GM21529 (cell line): Measurements from ENCODE around the gene NDUFA7.
"Not testable (repeated sequence)": the region's sequence is repeated elsewhere in the genome, so short reads cannot be mapped to it uniquely, and the experiment has no call there.

Experiments used
- ATAC-seq: cut with Tn5 transposase; IDR thresholded peaks from one replicate; pipeline ENCODE4 v1.9.1; 2021; ENCODE audit not compliant: unreplicated experiment

NDUFA7 gene

DNA sequence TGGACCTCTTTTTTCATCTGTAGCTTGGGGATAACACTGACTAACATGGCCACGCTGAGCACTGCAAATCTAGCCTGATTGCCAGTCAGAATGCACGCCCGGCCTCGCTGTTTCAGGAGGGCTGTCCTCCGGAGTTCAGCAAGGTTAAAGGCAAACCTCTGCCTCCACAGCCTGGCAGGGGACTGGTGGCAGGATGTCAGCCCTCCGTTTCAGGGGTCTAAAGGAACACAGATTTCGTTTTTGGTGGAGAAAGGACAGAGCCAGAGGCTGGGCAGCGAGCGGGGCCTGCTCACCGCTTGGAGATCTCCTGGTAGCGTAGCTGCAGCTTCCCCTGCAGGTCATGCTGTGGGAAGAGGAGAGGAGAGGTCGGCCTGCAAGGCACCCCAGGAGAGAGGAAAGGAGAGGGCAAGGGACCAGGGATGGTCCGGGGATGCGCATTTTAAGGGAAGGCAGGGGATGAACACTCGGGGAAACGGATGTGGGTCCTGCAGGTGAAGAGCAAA, 560 bp downstream of the NDUFA7 start:
- peak; percentile 16 for ATAC-seq

DNA sequence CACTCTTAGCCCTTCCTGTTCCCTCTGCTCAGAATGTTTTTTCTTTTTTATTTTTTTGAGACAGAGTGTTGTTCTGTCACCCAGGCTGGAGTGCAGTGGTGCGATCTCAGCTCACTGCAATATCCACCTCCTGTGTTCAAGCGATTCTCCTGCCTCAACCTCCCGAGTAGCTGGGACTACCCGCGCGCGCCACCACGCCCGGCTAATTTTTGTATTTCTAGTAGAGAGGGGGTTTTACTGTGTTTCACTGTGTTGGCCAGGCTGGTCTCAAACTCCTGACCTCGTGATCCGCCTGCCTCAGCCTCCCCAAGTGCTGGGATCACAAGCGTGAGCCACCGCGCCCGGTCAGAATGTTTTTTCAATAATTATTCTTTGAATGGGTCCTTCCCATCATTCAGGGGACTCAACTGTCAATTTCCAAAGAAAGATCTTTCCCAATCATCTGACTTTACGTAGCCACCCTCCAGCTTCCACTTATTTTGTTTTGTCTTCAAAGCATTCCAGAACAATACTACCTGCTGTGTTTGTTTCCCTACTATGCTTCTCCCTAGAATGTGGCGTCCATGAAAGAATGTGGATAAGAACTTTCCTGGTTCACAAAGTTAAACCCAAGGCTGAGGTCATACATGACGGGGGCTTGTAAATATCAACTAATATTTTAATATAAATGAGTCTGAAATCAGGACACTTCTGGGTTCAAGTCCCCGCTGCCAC, 1.2 kb downstream of the NDUFA7 start:
- no peak for ATAC-seq

DNA sequence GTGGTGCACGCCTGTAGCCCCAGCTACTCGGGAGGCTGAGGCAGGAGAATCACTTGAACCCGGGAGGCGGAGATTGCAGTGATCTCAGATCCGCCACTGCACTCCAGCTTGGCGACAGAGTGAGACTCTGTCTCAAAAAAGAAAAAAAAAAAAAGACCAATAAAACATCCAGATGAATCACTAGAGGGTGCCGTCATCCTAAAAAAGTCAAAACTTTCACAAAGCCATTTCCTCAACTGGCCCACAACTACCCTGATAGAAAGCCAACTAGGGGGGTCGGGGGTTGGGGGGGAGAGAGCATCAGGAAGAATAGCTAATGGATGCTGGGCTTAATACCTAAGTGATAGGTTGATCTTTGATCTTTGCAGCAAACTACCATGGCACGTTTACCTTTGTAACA, 2.3 kb downstream of the NDUFA7 start:
- not testable (repeated sequence) for ATAC-seq

DNA sequence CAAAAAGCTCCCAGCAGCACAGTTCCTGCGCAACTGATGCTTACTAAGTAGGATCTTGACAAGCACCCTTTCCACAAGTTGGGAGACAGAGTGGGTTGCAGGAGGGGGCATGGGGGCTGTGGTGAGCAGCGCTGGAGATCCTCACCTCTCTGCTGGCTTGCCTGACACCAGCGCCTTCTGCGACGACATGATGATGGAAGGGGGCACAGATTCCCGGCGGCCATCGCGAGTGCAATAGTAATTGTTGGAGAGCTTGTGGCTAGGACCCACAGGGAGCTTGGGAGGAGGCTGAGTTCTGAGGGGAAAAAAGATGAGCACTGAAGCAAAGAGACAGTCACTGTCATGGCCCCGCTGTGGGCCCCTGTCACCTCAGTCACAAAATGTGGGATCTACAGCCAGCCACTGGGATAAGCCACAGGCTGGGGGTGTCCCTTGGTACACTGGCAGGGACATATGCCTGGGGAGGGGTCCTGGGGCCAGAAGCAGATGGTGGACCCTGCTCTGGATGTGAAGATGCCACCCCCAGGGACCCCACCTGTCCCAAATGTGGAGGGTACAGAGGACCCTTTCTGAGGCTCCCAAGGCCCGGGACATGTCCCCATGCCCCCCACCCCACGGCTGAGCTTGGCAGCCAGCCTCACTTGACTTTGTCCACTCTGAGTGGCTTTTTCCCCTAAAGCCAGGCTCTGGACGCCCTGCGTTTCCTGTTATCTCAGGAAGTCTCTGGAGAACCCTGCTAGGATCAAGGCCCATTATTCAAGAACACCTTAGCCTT, 4.6 kb downstream of the NDUFA7 start:
- no peak for ATAC-seq

DNA sequence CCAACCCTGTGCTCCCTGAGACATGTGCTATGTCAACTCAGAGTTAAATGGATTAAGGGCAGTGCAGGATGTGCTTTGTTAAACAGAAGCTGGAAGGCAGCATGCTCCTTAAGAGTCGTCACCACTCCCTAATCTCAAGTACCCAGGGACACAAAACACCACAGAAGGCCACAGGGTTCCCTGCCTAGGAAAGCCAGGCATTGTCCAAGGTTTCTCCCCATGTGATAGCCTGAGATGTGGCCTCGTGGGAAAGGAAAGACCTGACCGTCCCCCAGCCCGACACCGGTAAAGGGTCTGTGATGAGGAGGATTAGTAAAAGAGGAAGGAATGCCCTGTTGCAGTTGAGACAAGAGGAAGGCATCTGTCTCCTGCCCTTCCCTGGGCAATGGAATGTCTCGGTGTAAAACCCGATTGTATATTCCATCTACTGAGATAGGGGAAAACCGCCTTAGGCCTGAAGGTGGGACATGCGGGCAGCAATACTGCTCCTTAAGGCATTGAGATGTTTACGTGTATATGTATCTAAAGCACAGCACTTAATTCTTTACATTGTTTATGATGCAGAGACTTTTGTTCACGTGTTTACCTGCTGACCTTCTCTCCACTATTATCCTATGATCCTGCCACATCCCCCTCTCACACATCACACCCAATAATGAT, 6.1 kb downstream of the NDUFA7 start:
- ATAC-seq: not testable (repeated sequence)

DNA sequence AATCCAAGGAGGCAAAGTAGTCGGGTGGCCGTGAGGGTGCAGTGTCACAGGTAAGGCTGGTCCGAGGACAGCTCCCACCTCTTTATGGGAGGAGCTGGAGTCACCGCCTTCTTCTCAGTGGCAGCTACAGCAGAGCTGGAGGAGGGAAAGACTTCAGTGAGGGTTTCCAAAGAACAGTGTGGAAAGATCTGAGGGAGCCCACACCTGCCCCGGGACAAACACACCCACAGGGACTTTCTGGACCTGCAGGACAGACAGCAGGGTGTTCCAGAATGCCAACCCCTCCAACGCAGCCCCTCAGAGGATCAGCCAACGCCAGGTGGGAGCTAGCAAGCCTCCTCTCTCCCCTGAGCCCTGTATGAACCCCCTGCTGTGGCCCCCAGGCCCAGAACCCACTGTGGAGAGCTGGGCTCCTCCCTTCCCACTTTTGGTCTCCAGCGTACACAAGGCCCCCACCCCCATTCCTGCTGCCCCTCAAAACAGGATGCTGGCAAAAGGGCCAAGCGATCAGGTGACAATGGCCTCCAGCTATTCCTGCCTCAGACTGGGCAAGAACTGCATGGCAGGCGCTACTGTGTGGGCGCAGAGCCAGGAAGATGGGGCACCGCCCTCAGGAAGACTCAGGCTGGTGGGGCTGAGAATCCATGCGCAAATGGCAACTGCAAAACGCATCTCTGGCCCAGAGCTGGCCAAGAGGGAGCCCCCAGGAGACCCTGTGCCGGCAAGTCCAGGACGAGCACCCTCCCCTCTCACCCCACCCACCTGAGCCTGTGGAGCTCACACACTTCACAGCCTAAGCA, 9.5 kb downstream of the NDUFA7 start:
- no peak for ATAC-seq

DNA sequence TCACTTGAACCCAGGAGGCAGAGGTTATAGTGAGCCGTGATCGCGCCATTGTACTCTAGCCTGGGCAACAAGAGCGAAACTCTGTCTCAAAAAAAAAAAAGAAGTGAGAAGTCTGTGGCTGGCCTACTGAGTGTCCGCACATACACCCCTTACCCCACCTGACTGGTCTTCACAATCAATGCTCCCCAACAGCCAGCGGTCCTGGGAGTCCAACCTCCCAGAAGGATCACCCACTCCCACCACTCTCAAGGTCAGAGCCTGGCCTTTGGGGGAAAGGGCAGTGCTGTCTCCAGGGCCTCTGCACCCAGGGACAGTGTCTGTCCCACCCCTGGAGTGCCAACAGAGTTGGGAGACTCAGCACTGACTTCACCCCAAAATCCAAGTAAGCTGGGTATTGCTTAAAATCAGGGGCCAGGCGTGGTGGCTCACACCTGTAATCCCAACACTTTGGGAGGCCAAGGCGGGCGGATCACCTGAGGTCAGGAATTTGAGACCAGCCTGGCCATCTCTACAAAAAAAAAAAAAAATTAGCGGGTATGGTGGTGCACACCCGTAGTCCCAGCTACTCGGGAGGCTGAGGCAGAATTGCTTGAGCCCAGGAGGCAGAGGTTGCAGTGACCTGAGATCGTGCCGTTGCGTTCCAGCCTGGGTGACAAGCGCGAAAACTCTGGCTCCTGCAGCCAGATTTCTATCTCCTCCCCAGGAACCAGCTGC, 10.7 kb downstream of the NDUFA7 start:
- no peak for ATAC-seq

DNA sequence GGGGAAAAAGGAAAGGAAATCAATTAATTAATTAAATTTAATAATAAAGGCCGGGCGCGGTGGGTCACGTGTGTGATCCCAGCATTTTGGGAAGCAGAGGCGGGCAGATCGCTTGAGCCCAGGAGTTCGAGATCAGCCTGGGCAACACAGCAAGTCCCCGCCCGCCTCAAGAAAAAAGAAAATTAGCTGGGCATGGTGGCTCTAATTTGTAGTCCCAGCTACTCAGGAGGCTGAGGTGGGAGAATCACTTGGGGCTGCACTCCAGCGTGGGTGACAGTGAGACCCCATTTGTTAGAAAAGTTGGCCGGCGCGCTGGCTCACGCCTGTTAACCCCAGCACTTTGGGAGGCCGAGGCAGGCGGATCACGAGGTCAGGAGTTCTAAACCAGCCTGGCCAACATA, 12.3 kb downstream of the NDUFA7 start:
- no peak for ATAC-seq

DNA sequence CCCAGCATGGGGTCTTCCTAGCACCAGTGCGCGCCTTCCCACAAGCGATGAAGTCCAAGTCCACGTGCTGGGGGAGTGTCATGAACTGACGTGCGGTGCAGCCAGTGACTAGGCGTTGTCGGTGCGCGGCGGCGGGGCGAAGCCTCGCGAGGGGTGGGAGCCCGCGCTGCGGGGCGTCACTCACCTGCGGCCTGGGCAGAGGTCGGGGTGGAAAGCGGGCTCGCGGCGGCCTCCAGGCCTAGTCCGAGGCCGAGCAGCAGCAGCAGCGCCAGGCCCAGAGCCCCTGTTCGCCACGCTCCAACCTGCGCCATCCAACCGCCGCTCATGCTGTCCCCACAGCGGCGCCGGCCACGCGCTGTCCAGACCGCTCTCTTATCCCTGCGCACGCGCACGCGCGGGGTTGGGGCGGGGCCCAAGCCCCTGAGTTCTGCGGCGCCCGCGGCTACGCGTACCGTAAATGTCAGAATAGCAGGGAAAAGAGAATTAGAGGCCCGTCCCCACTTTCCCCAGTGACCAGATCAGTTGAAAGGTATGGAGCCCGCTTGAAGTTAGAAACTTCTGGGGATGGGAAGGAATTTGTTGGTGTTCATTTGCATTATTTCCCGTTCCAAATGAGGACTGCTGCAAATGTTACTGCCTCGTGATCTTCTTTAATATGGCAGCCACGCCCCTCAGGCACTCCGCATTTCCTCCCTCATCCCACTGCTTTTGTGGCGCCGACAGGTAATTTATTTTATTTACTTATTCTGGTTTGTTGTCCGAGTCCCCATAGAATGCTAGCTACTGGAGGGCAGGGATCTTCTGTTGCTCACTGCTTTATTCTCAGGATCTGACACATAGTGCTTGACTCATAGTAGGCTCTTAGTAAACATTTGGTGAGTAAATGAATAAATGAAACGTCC, 13.0 kb downstream of the NDUFA7 start, which contains the start of gene CD320:
Gene CD320, minus strand, starts transcription at position 394 of the 902 bp plus-strand sequence. Its CDS starts 68 bp downstream, at position 326.
- peak; percentile 73 for ATAC-seq

DNA sequence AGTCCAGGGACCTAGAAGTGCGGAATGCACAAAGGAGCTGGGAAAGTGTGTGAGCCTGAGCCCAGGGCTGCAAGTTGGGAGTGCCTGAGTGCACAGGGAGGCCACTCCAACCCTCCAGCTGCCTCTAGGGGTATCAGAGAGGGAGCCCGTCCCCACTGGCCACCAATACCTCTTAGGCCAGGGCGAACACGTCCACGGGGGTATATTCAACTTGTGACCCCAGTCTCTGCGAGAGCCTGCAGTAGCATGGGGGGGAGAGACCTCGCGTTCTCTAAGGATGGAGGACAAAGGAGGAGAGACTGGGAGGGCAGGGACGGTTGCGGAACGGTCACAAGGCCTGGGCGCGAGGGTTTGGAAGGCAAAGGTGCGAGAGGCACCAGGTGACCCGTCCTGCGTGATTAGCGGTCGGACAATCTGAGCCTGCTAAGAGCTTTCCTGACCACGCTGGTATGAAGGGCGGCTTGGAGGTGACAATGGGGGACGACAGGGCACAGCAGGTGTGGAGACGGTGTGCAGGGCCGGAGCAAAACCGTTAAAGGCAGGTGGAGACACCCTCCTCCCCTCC, 13.7 kb downstream of the NDUFA7 start:
- no peak for ATAC-seq

DNA sequence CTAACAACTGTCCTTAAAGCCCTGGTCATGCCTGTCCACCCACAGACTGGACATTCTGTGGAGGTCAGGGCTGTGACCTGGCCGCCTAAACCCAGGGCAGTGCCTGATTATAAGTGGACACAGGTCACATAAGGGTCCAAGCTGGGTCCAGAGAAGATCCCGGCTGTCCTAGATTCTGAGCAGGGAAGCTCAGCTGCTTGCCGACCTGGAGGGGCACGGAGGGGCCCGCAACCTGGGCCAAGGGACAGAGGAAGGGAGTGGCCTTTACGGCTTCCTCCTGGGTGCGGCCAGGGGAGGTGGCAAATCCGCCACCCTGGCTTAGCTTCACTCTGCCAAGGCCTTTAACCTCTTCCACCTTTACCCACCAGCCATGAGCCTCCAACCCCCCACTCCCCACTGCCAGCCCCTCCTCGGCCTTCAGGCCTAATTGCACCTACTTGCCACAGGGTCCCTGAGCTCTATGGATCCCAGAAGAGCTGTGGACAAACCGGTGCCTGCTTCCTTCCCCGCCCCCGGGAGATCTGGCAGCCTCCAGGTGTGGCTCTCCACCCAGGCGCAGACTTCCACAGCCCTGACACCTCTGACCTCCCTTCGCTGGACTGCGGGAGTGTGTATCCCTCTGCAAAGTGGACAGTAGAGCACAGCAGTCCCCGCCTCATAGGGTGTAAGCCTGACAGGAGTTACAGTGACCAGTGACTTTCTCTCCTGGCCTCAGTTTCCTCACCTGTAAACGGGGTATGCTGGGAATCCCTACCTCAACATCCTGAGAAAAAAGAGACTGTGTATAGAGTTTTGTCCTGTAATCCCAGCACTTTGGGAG, 14.7 kb downstream of the NDUFA7 start:
- ATAC-seq: no peak

DNA sequence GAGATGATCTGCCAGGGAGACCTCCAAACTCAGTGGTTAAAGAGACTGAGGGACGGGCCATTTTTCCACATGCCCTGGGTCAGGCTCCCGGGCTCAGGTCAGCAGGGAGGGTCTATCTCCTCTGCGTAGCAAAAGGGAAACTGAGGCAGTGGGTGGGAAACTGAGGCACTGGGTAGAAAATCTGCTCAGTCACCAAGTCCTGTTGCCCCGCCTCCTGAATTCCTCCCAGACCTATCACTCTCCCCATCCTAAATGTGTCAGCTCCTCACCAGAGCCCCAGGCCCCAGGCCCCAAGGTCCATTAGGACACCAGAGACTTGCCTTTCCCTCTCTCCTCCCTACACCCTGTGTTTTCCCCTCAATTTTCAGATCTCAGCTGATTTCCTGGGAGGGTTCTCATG, 15.4 kb downstream of the NDUFA7 start:
- ATAC-seq: no peak

DNA sequence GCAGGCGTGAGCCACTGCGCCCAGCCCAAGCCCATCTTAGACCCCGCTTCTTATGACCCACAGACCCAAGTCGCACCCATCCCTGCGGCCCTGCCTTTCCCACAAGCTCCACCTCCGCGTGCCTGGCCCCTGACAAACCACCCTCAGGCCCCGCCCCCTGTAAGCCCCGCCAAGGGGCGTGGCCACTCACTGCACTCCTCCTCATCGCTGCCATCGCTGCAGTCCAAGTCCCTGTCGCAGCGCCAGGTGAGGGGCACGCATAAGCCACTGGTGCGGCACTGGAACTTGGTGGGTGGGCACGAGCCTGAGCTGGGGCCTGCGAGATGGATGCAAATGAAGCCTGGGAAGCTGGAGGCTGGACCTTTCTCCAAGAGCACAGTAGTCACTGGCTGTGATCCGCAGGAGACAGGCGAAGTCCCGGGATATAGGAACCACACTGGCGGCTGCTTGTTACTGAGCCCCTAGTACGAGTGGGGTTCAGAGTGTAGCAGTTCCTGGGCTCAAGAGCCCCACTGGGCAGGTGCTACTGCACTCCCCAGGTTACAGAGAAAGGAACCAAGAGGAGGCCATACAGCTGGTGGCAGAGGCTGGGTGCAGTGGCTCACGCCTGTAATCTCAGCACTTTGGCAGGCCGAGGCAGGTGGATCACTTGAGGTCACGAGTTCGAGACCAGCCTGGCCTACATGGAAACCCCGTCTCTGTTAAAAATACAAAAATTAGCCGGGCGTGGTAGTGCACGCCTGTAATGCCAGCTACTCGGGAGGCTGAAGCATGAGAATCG, 16.1 kb downstream of the NDUFA7 start:
- ATAC-seq: no peak

DNA sequence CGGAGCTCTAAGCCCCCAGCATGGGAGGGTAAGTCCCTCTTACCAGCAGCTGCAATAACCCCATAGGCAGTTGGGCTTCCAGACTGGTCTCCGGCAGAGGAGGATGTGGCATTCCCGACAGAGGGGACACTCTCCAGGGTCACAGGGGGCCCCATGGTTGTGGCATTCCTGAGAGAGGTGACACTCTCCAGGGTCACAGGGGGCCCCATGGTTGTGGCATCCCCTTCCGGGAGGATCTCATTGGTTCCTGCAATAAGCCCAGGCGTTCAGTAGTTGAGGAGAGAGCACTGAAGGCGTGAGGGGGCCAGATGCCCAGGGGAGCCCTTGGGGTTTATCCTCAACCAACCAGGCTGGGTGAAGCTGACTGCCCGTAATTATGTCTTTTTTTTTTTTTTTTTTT, 18.4 kb downstream of the NDUFA7 start:
- ATAC-seq: no peak

DNA sequence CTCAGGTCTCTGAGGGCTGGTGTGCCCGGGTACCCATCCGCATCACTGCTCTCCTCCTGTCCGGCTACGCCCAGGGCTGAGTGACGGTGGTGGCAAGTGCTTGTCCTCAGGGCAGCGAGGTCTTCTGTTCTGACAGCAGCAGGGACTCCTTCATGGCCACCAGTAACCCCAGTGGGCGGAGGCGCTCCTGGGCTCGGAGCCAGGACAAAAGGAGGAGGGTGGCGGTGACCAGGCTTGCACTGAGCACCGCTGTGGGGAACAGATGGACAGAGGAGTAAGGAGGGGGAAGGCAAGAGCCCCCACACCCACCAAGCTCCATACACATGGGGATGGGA, 18.9 kb downstream of the NDUFA7 start:
- no peak for ATAC-seq

DNA sequence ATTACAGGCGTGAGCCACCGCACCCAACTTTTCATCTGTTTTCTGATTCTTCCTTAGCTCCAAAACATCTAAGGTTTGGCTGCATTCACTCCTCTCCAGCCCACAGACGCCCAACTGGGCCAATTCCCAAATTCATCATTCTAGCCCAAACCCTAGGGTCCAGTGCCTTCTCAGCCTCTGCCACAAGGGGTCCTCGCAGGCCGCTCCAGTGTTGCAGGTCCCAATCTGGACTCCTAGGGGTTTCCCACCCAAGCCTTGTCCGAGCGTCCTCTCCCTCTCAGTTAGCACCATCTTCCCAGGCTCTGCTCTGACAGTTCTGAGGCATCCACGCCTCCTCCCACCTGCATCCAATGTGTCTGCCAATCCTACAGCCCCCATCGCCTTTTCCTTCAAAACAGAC, 29.8 kb downstream of the NDUFA7 start:
- ATAC-seq: not testable (repeated sequence)

DNA sequence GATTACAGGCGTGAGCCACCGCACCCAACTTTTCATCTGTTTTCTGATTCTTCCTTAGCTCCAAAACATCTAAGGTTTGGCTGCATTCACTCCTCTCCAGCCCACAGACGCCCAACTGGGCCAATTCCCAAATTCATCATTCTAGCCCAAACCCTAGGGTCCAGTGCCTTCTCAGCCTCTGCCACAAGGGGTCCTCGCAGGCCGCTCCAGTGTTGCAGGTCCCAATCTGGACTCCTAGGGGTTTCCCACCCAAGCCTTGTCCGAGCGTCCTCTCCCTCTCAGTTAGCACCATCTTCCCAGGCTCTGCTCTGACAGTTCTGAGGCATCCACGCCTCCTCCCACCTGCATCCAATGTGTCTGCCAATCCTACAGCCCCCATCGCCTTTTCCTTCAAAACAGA, 44.7 kb downstream of the NDUFA7 start:
- not testable (repeated sequence) for ATAC-seq
